K562 (cell line): Measurements from ENCODE around the gene DNAJB13. TPM values are rescaled to one million over a fixed set of nuclear protein-coding genes. Genes with fewer than 3 reads are reported as not detected.

ENCODE experiments used
- ATAC-seq: fragments of 200-7000 bp; cut with Tn5 transposase; 3 replicates; pipeline ENCODE4 v1.9.1; 2020; ENCODE audit warnings: moderate library complexity
- BruUV-seq: library from RNA; stranded (reverse); fragments of 400-500 nt; replicated peaks from 2 replicates; lab custom pipeline; 2021; lab: Mats Ljungman, UMichigan
- CTCF ChIA-PET: fragments of 300-600 bp; formaldehyde crosslinking; extraction: SDS; loops from one replicate; lab custom pipeline; 2021; ENCODE audit warnings: low intra/inter-chr PET ratio; lab: Yijun Ruan, JAX
- POLR2A ChIA-PET: fragments of 300-600, 350-650 bp; sonication (Branson Sonifier 250); formaldehyde crosslinking; extraction: SDS; loops from one replicate; lab custom pipeline; 2021; ENCODE audit warnings: antibody characterized with exemption, inconsistent platforms; lab: Yijun Ruan, JAX
- DNase-seq, 4 experiments: peaks; one replicate each; pipeline versions ENCODE4 v3.0.0 to v3.0.0-alpha.2; 2011 to 2018; ENCODE audit warnings: low spot score in 3 of 4, mixed read lengths in 3 of 4; ENCODE audit errors: extremely low read depth in 1 of 4
- FAIRE-seq: peaks from 2 replicates; lab custom pipeline; 2011; peaks lifted over from hg19 to GRCh38; lab: Jason Lieb, UNC
- H2AFZ ChIP-seq: 2 replicates; pipeline ENCODE4 v1.6.0; 2011; ENCODE audit warnings: low read depth, low read length, control low read depth, inconsistent platforms
- H3K27ac ChIP-seq: fragments of 200-600 bp; 3 replicates; pipeline ENCODE4 v1.8.0; 2011; ENCODE audit warnings: low read depth, mild to moderate bottlenecking, control low read depth, inconsistent platforms, low read length, moderate library complexity, mixed read lengths; ENCODE audit errors: extremely low read depth
- H3K27me3 ChIP-seq, 2 experiments: fragments of 300-600 bp in 1 of 2; 2 replicates in 1 of 2; 3 replicates in 1 of 2; pipeline versions ENCODE4 v1.6.0 to v1.8.0; 2011; ENCODE audit warnings: inconsistent platforms in 2 of 2, low read length in 2 of 2, mild to moderate bottlenecking in 1 of 2, mixed read lengths in 1 of 2, moderate library complexity in 1 of 2; ENCODE audit not compliant: control insufficient read depth in 2 of 2, insufficient read depth in 2 of 2
- H3K36me3 ChIP-seq: fragments of 300-600 bp; 3 replicates; pipeline ENCODE4 v1.8.0; 2011; ENCODE audit warnings: mild to moderate bottlenecking, low read length, inconsistent platforms; ENCODE audit not compliant: control insufficient read depth, insufficient read depth
- H3K4me1 ChIP-seq, 2 experiments: fragments of 200-600 bp in 1 of 2; replicated peaks in 1 of 2; 2 replicates in 1 of 2; 3 replicates in 1 of 2; pipeline versions ENCODE4 v1.5.1 to v1.8.0; 2011; ENCODE audit warnings: inconsistent platforms in 2 of 2, low read length in 2 of 2, mild to moderate bottlenecking in 1 of 2, mixed read lengths in 1 of 2, moderate library complexity in 1 of 2; ENCODE audit not compliant: control insufficient read depth in 2 of 2, insufficient read depth in 2 of 2
- H3K4me2 ChIP-seq: 2 replicates; pipeline ENCODE4 v1.6.1; 2011; ENCODE audit warnings: low read length, control low read depth, inconsistent platforms, mixed read lengths; ENCODE audit not compliant: insufficient read depth
- H3K4me3 ChIP-seq: fragments of 200-600 bp; sonication (generic), shearing (Covaris generic); 2 replicates; pipeline ENCODE4 v1.5.1; 2016; ENCODE audit warnings: control low read depth, inconsistent platforms
- H3K79me2 ChIP-seq: fragments of 200-600 bp; 3 replicates; pipeline ENCODE4 v1.8.0; 2011; ENCODE audit warnings: low read length, inconsistent platforms; ENCODE audit not compliant: control insufficient read depth, insufficient read depth
- H3K9ac ChIP-seq, 2 experiments: 2 replicates each; pipeline versions ENCODE4 v1.6.0 to v1.6.1; 2011; ENCODE audit warnings: low read depth in 2 of 2, low read length in 2 of 2, control low read depth in 1 of 2, inconsistent platforms in 1 of 2, mild to moderate bottlenecking in 1 of 2, mixed read lengths in 1 of 2; ENCODE audit not compliant: insufficient read depth in 1 of 2
- H3K9me1 ChIP-seq: one replicate; pipeline ENCODE4 v1.6.0; 2011; ENCODE audit warnings: inconsistent platforms, mild to moderate bottlenecking, low read length, moderate library complexity; ENCODE audit not compliant: control insufficient read depth, insufficient read depth
- H3K9me3 ChIP-seq: replicated peaks from 2 replicates; pipeline ENCODE4 v1.5.1; 2011; ENCODE audit warnings: low read depth, low read length, inconsistent platforms; ENCODE audit not compliant: control insufficient read depth, insufficient read depth
- H4K20me1 ChIP-seq: replicated peaks from 2 replicates; pipeline ENCODE4 v1.6.1; 2011; ENCODE audit warnings: low read length, inconsistent platforms, mixed read lengths; ENCODE audit not compliant: control insufficient read depth, insufficient read depth
- GTF2B ChIP-seq: IDR thresholded peaks from 2 replicates; pipeline ENCODE4 v1.6.1; 2011; ENCODE audit not compliant: insufficient read length; ENCODE audit errors: extremely low read depth
- KLF1 ChIP-seq: fragments of 450-650 bp; IDR thresholded peaks from 2 replicates; pipeline ENCODE4 v1.6.1; 2016; ENCODE audit warnings: missing genetic modification characterization, missing compliant biosample characterization
- MBD2 ChIP-seq: sonication (generic); IDR thresholded peaks from 2 replicates; pipeline ENCODE4 v1.6.1; 2016; ENCODE audit warnings: low read depth, borderline replicate concordance
- PHTF2 ChIP-seq: fragments of 250-450 bp; sonication (Bioruptor Pico); IDR thresholded peaks from 2 replicates; pipeline ENCODE4 v1.5.0; 2021; ENCODE audit warnings: mild to moderate bottlenecking
- SRSF7 ChIP-seq: fragments of 200-400 bp; formaldehyde crosslinking; optimal IDR thresholded peaks from 2 replicates; pipeline ENCODE3; 2017; ENCODE audit warnings: mild to moderate bottlenecking, low read depth, low read length
- ZHX1 ChIP-seq: fragments of 150-350 bp; conservative IDR thresholded peaks from 2 replicates; pipeline ENCODE4 v1.6.1; 2014; ENCODE audit warnings: low read length
- ZNF445 ChIP-seq: fragments of 250-450 bp; sonication (Bioruptor Pico); IDR thresholded peaks from 2 replicates; pipeline ENCODE4 v1.4.0; 2020; ENCODE audit warnings: low read depth, mild to moderate bottlenecking, moderate library complexity
- WGBS: fragments of 100-300 bp; shearing (Covaris generic); methylation state at CpG from one replicate; pipeline ENCODE4 v1.1.6; 2016; ENCODE audit warnings: low coverage, mixed read lengths; ENCODE audit not compliant: insufficient coverage; ENCODE audit errors: missing lambda C conversion rate; 5-methylcytosine and 5-hydroxymethylcytosine counted together
- in situ Hi-C: fragments of 300-500 bp; cut with MboI; formaldehyde crosslinking; loops from 4 replicates; pipeline ENCODE4 v1.15.0; 2018; ENCODE audit warnings: inconsistent platforms, mixed read lengths
- intact Hi-C: fragments of 100-400 bp; cut with micrococcal nuclease; formaldehyde crosslinking; loops from 2 replicates; pipeline ENCODE4 v1.14.2; 2022
- polyA plus RNA-seq, 8 experiments: library from polyadenylated mRNA; depleted of rRNA in 4 of 8; stranded (reverse) in 5 of 8; unstranded in 3 of 8; fragments of >200 nt; fragmentation: Nextera tagmentation in 2 of 8; fragmentation: Illumina TruSeq in 1 of 8; extraction: Ambion mirVana in 2 of 8; extraction: Trizol in 1 of 8; gene quantifications; 2 replicates each; pipeline versions ENCODE4 v1.2.1 to v1.2.3, GENCODE V29; 2011 to 2014; ENCODE audit warnings: inconsistent platforms in 1 of 8, missing spikeins in 1 of 8
- total RNA-seq, 7 experiments: library from RNA; depleted of rRNA in 6 of 7; stranded (reverse); fragments of >200 nt in 6 of 7; fragmentation: Illumina TruSeq in 2 of 7; extraction: Trizol in 2 of 7; gene quantifications; 2 replicates each; pipeline versions ENCODE4 v1.2.1 to v1.2.3, GENCODE V29; 2011 to 2021; ENCODE audit warnings: low replicate concordance in 1 of 7
- TF ChIP-seq, protein P1 (sequence below): fragments of 200-600 bp; sonication (generic); IDR thresholded peaks from one replicate; pipeline ENCODE4 v1.6.1; 2012; ENCODE audit warnings: mild to moderate bottlenecking, low read depth, low read length, inconsistent platforms

DNAJB13 gene
- total and polyA plus RNA-seq, 9 of the 15 experiments (the other 6 are each of a cell fraction or from before 2014, with no cell fraction given), result 0.14 TPM; not detected in 8

GRCh38 chr11:73932781-73933180, 18.0 kb upstream of the DNAJB13 start:
- Histone ChIP-seq H3K36me3 (peaks cover 26% of the 10 kb centered on the region), H3K27ac (no peak overlapping the region), H3K9ac (no peak overlapping the region), H2AFZ (no peak overlapping the region), H3K4me2 (no peak overlapping the region), H3K4me1 (no peaks in the 10 kb centered on the region), H3K4me3 (no peak overlapping the region), H3K9me3 (no peaks in the 10 kb centered on the region), H3K9me1 (no peaks in the 10 kb centered on the region), H3K27me3 (no peaks in the 10 kb centered on the region), H4K20me1 (no peaks in the 10 kb centered on the region), H3K79me2 (no peaks in the 10 kb centered on the region)
- ChIA-PET POLR2A (interaction anchor here (1.1 kb wide), 1 partner anchor 9 kb away, joined by 5 read pairs; no protein-coding TSS in a partner anchor), CTCF (interaction anchor here (3.5 kb wide), 1 partner anchor 307 kb away, joined by 22 read pairs; no protein-coding TSS in a partner anchor)
- ATAC-seq, result no peak
- 71% methylated on average over 7 of the region's 7 CpGs for WGBS
- no peak for DNase-seq
- BruUV-seq, result no TSS peak
- in situ Hi-C loops, result no loop called here
- intact Hi-C loops, result loop anchor here (5.0 to 10.0 kb wide), 2 partner anchors 148 to 580 kb away; partner anchors contain the start of gene MRPL48
- FAIRE-seq, result no peak
- TF ChIP-seq SRSF7 (no peak), ZNF445 (no peak), PHTF2 (CRISPR knock-in tag) (no peak), KLF1 (tag) (no peak), MBD2 (no peak), GTF2B (no peak), ZHX1 (no peak)
- TF ChIP-seq, protein P1, sequence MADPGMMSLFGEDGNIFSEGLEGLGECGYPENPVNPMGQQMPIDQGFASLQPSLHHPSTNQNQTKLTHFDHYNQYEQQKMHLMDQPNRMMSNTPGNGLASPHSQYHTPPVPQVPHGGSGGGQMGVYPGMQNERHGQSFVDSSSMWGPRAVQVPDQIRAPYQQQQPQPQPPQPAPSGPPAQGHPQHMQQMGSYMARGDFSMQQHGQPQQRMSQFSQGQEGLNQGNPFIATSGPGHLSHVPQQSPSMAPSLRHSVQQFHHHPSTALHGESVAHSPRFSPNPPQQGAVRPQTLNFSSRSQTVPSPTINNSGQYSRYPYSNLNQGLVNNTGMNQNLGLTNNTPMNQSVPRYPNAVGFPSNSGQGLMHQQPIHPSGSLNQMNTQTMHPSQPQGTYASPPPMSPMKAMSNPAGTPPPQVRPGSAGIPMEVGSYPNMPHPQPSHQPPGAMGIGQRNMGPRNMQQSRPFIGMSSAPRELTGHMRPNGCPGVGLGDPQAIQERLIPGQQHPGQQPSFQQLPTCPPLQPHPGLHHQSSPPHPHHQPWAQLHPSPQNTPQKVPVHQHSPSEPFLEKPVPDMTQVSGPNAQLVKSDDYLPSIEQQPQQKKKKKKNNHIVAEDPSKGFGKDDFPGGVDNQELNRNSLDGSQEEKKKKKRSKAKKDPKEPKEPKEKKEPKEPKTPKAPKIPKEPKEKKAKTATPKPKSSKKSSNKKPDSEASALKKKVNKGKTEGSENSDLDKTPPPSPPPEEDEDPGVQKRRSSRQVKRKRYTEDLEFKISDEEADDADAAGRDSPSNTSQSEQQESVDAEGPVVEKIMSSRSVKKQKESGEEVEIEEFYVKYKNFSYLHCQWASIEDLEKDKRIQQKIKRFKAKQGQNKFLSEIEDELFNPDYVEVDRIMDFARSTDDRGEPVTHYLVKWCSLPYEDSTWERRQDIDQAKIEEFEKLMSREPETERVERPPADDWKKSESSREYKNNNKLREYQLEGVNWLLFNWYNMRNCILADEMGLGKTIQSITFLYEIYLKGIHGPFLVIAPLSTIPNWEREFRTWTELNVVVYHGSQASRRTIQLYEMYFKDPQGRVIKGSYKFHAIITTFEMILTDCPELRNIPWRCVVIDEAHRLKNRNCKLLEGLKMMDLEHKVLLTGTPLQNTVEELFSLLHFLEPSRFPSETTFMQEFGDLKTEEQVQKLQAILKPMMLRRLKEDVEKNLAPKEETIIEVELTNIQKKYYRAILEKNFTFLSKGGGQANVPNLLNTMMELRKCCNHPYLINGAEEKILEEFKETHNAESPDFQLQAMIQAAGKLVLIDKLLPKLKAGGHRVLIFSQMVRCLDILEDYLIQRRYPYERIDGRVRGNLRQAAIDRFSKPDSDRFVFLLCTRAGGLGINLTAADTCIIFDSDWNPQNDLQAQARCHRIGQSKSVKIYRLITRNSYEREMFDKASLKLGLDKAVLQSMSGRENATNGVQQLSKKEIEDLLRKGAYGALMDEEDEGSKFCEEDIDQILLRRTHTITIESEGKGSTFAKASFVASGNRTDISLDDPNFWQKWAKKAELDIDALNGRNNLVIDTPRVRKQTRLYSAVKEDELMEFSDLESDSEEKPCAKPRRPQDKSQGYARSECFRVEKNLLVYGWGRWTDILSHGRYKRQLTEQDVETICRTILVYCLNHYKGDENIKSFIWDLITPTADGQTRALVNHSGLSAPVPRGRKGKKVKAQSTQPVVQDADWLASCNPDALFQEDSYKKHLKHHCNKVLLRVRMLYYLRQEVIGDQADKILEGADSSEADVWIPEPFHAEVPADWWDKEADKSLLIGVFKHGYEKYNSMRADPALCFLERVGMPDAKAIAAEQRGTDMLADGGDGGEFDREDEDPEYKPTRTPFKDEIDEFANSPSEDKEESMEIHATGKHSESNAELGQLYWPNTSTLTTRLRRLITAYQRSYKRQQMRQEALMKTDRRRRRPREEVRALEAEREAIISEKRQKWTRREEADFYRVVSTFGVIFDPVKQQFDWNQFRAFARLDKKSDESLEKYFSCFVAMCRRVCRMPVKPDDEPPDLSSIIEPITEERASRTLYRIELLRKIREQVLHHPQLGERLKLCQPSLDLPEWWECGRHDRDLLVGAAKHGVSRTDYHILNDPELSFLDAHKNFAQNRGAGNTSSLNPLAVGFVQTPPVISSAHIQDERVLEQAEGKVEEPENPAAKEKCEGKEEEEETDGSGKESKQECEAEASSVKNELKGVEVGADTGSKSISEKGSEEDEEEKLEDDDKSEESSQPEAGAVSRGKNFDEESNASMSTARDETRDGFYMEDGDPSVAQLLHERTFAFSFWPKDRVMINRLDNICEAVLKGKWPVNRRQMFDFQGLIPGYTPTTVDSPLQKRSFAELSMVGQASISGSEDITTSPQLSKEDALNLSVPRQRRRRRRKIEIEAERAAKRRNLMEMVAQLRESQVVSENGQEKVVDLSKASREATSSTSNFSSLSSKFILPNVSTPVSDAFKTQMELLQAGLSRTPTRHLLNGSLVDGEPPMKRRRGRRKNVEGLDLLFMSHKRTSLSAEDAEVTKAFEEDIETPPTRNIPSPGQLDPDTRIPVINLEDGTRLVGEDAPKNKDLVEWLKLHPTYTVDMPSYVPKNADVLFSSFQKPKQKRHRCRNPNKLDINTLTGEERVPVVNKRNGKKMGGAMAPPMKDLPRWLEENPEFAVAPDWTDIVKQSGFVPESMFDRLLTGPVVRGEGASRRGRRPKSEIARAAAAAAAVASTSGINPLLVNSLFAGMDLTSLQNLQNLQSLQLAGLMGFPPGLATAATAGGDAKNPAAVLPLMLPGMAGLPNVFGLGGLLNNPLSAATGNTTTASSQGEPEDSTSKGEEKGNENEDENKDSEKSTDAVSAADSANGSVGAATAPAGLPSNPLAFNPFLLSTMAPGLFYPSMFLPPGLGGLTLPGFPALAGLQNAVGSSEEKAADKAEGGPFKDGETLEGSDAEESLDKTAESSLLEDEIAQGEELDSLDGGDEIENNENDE, result no peak
